Measurements from ENCODE around the gene DSP.

Gene DSP

GRCh38 chr6:7546896-7547295 is 5.4 kb downstream of the DSP start:
- no peak for TF ChIP-seq CTCF (IDR thresholded peaks at IDR 0.05; ENCODE audit: low read depth, low read length)
- no peak for DNase-seq (ENCODE audit: low read depth, low spot score)
- H3K4me3 ChIP-seq (ENCODE audit: low read depth, low read length) = no peak overlapping the region
- in situ Hi-C loops (cut with HindIII; ENCODE audit: low sequenced_read_pairs) = no loop called here

- no peak for TF ChIP-seq CTCF (IDR thresholded peaks at IDR 0.05; ENCODE audit: low read depth, low read length)
- in situ Hi-C loops (cut with HindIII; ENCODE audit: low sequenced_read_pairs) = no loop called here
- DNase-seq (ENCODE audit: low read depth, low spot score) = no peak
- no peak overlapping the region for H3K4me3 ChIP-seq (ENCODE audit: low read depth, low read length)
These were observed 5.8 kb downstream of the DSP start for GRCh38 chr6:7547315-7547714.

- TF ChIP-seq CTCF (IDR thresholded peaks at IDR 0.05; ENCODE audit: low read depth, low read length) = no peak
- DNase-seq (ENCODE audit: low read depth, low spot score) = no peak
- H3K4me3 ChIP-seq (ENCODE audit: low read depth, low read length) = no peak overlapping the region
- in situ Hi-C loops (cut with HindIII; ENCODE audit: low sequenced_read_pairs) = no loop called here
These were observed 8.9 kb downstream of the DSP start for GRCh38 chr6:7550433-7550801.

- in situ Hi-C loops (cut with HindIII; ENCODE audit: low sequenced_read_pairs) = no loop called here
- TF ChIP-seq CTCF (IDR thresholded peaks at IDR 0.05; ENCODE audit: low read depth, low read length) = no peak
- H3K4me3 ChIP-seq (ENCODE audit: low read depth, low read length) = no peak overlapping the region
- DNase-seq (ENCODE audit: low read depth, low spot score) = no peak
These were observed 13.2 kb downstream of the DSP start for GRCh38 chr6:7554533-7555275.

GRCh38 chr6:7555671-7556070 is 14.2 kb downstream of the DSP start:
- DNase-seq (ENCODE audit: low read depth, low spot score) = no peak
- H3K4me3 ChIP-seq (ENCODE audit: low read depth, low read length) = no peak overlapping the region
- in situ Hi-C loops (cut with HindIII; ENCODE audit: low sequenced_read_pairs) = no loop called here
- TF ChIP-seq CTCF (IDR thresholded peaks at IDR 0.05; ENCODE audit: low read depth, low read length) = no peak

- in situ Hi-C loops (cut with HindIII; ENCODE audit: low sequenced_read_pairs) = no loop called here
- no peak overlapping the region for H3K4me3 ChIP-seq (ENCODE audit: low read depth, low read length)
- no peak for DNase-seq (ENCODE audit: low read depth, low spot score)
- TF ChIP-seq CTCF (IDR thresholded peaks at IDR 0.05; ENCODE audit: low read depth, low read length) = no peak
These were observed 15.1 kb downstream of the DSP start for GRCh38 chr6:7556394-7557106.

All from astrocyte of the spinal cord (primary cell).